ENCODE results near the gene B3GAT2. TPM values are rescaled to one million over a fixed set of nuclear protein-coding genes. Genes with fewer than 3 reads are reported as not detected.

The B3GAT2 gene
- total and polyA plus RNA-seq, 2 experiments from 2014 or later = 0.34 TPM; not detected in 1

DNA sequence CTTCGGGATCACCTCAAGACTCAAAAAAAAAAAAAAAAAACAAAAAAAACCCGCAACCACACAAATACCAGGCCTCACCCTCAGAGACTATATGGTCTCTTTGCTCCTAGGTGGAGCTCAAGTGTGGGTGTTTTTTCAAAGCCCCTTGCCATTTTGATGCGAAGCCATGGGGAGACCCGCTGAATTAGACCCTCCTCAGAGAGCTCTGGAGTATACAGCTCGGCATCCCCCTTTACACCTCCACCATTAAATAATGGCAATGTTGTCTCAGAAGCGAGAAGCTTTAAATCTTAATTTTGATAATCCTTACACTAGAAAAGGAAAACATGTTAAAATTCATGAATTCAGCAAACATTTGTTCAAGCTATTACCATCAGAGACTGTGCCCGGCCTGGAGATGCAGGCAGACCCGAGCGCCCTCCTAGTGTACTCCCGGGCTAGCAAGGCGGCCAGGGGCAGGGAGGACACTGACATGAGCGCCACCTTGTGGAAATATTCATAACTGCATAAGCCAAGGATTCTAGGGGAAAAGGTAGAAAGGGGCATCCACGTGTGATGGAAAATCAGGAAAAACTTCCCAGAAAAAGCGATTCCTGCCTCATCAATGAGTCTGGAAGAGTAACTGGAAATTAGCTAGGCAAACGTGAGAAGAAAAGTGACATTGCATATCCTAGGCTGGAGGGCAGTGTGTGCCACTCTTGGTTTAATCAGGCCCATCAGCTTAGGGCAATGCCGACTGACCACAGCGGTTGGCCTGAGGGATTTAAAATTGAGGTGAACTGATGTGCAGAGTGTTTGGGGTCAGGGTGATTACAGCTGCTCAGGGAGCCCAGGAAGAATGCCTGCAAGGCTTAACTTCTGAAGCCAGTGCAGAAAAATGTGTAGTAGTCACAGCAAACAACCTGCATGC, 72.5 kb downstream of the B3GAT2 start:
- TF ChIP-seq EZH2phosphoT487 (IDR thresholded peaks at IDR 0.05; ENCODE audit: insufficient read depth, low read depth) (no peak), EZH2 (IDR thresholded peaks at IDR 0.05; ENCODE audit: insufficient read depth, poor library complexity, severe bottlenecking) (no peak)
- peaks cover 4% of the 10 kb centered on the region; the same call in 1 of the 2 replicates for H3K27me3 ChIP-seq (replicated peaks; ENCODE audit: insufficient read depth)
- H3K4me3 ChIP-seq = no peak overlapping the region
- no peak overlapping the region for H3K4me2 ChIP-seq (ENCODE audit: unreplicated experiment)
- H3K9me3 ChIP-seq (ENCODE audit: low read depth) = no peaks in the 10 kb centered on the region
- H3K79me2 ChIP-seq (ENCODE audit: insufficient read depth) = no peaks in the 10 kb centered on the region
- WGBS, 2 experiments (ENCODE audit: low coverage in 1 of 2, low lambda C conversion rate in 2 of 2, missing lambda C conversion rate in 2 of 2) = 38% methylated on average over 17 of the region's 17 CpGs
- H3F3A ChIP-seq (ENCODE audit: insufficient read depth) = no peaks in the 10 kb centered on the region
- H4K20me1 ChIP-seq (ENCODE audit: insufficient read depth) = no peaks in the 10 kb centered on the region
- no peaks in the 10 kb centered on the region for H3K36me3 ChIP-seq (ENCODE audit: low read depth)
- H3K9ac ChIP-seq = no peak overlapping the region
- no peaks in the 10 kb centered on the region for H3K9me2 ChIP-seq (ENCODE audit: insufficient read depth)
- H3K4me1 ChIP-seq (ENCODE audit: insufficient read depth) = no peaks in the 10 kb centered on the region
- in situ Hi-C loops (cut with MboI) = no loop called here
- DNase-seq = peak; percentile 71
- no peak overlapping the region for H3K27ac ChIP-seq
- peak overlapping the region; percentile 4; the same call in 1 of the 2 replicates for H2AFZ ChIP-seq

DNA sequence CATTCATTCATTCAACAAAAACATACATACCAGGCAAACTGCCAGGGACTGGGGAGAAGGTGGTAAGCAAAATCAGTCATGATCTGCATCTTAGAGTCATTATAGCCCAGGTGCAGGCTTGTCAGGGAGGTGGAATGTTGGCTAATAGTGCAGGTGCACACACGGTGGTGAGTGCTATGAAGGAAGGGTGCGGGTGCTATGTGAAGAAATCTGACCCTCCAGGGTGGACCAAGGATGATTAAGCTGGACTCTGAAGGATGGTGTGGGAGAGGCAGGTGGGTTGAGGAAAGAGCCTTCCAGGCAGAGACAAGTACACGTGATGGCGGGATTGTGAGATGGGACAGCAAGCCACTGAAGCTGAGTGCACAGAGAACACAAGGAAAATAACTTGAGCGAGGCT, 77.4 kb downstream of the B3GAT2 start:
- H4K20me1 ChIP-seq (ENCODE audit: insufficient read depth) = no peaks in the 10 kb centered on the region
- no peaks in the 10 kb centered on the region for H3F3A ChIP-seq (ENCODE audit: insufficient read depth)
- 68 to 69% methylated on average over 5 of the region's 5 CpGs for WGBS, 2 experiments (ENCODE audit: low coverage in 1 of 2, low lambda C conversion rate in 2 of 2, missing lambda C conversion rate in 2 of 2)
- H3K36me3 ChIP-seq (ENCODE audit: low read depth) = no peaks in the 10 kb centered on the region
- H3K9me2 ChIP-seq (ENCODE audit: insufficient read depth) = no peaks in the 10 kb centered on the region
- in situ Hi-C loops (cut with MboI) = no loop called here
- H3K27me3 ChIP-seq (replicated peaks; ENCODE audit: insufficient read depth) = 0 out of 2 replicates have a peak, but pooled peaks cover 8% of the 10 kb centered on the region
- H3K4me1 ChIP-seq (ENCODE audit: insufficient read depth) = no peaks in the 10 kb centered on the region
- no peak for DNase-seq
- no peak overlapping the region for H3K4me2 ChIP-seq (ENCODE audit: unreplicated experiment)
- no peak overlapping the region for H3K9ac ChIP-seq
- no peaks in the 10 kb centered on the region for H3K79me2 ChIP-seq (ENCODE audit: insufficient read depth)
- TF ChIP-seq EZH2 (IDR thresholded peaks at IDR 0.05; ENCODE audit: insufficient read depth, poor library complexity, severe bottlenecking) = no peak
- no peak for TF ChIP-seq EZH2phosphoT487 (IDR thresholded peaks at IDR 0.05; ENCODE audit: insufficient read depth, low read depth)
- no peaks in the 10 kb centered on the region for H3K9me3 ChIP-seq (ENCODE audit: low read depth)
- H3K4me3 ChIP-seq = no peak overlapping the region
- no peak overlapping the region for H3K27ac ChIP-seq
- H2AFZ ChIP-seq = no peak overlapping the region

DNA sequence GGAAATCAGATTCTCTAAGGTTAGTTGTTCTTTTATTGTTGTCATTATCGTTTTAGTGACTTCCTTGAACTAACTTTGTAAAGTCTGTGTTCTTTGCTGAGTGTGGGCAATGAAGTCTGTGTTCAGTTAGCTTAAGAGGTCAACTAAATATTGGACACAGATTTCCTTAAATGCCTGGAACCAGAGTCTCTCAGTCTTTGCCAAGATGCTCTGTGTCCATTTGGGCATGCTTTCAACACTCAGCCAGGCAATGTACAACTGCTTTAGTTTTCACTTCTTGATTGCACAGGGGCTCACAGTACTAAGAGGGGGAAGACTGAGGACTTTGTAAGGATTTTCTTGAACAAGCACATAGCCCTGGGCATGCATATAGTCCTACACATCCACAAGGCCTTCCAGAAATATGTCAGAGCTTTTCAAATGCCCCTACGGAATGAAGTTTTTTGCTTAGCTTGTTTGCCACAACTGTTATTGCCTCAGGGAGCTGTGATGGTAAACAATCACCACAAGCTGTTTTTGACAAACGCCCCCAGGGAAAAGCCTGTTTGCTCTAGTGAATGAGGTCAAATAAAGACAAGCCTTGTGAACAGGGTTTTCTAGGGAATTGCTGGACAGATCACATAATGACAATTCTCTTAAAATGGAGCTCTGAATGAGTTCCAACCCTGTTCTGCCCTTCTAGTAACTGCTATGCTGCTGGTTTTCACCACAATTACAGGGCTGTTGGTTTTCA, 82.5 kb downstream of the B3GAT2 start:
- TF ChIP-seq EZH2 (IDR thresholded peaks at IDR 0.05; ENCODE audit: insufficient read depth, poor library complexity, severe bottlenecking) = no peak
- no peak for TF ChIP-seq EZH2phosphoT487 (IDR thresholded peaks at IDR 0.05; ENCODE audit: insufficient read depth, low read depth)
- no peak overlapping the region for H3K4me2 ChIP-seq (ENCODE audit: unreplicated experiment)
- H3K9me2 ChIP-seq (ENCODE audit: insufficient read depth) = no peaks in the 10 kb centered on the region
- H3K9me3 ChIP-seq (ENCODE audit: low read depth) = peaks cover 8% of the 10 kb centered on the region
- DNase-seq = no peak
- no peaks in the 10 kb centered on the region for H3K36me3 ChIP-seq (ENCODE audit: low read depth)
- no peaks in the 10 kb centered on the region for H3K79me2 ChIP-seq (ENCODE audit: insufficient read depth)
- 0 out of 2 replicates have a peak, but pooled peaks cover 8% of the 10 kb centered on the region for H3K27me3 ChIP-seq (replicated peaks; ENCODE audit: insufficient read depth)
- 13 to 16% methylated on average over 3 of the region's 3 CpGs for WGBS, 2 experiments (ENCODE audit: low coverage in 1 of 2, low lambda C conversion rate in 2 of 2, missing lambda C conversion rate in 2 of 2)
- no peaks in the 10 kb centered on the region for H3F3A ChIP-seq (ENCODE audit: insufficient read depth)
- H4K20me1 ChIP-seq (ENCODE audit: insufficient read depth) = no peaks in the 10 kb centered on the region
- H3K27ac ChIP-seq = no peak overlapping the region
- H2AFZ ChIP-seq = no peak overlapping the region
- in situ Hi-C loops (cut with MboI) = no loop called here
- no peaks in the 10 kb centered on the region for H3K4me1 ChIP-seq (ENCODE audit: insufficient read depth)
- no peak overlapping the region for H3K4me3 ChIP-seq
- H3K9ac ChIP-seq = no peak overlapping the region

DNA sequence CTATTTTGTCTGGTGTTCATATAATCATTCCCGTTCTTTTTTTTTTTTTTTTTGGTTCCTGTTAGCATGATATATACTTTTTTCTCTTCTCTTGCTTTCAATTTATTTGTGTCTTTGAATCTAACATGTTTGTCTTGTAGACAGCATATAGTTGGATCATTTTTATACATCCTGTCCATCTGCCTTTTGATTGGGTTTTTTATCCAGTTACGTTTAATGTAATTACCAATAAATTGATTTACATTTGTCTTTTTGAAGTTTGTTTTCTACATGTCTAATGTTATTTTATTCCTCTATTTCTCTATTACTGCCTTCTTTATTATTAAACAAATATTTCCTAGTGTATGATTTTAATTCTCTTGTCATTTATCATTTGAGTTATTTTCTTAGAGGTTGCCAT, 84.4 kb downstream of the B3GAT2 start:
- no peak for DNase-seq
- in situ Hi-C loops (cut with MboI) = no loop called here
- peaks cover 8% of the 10 kb centered on the region for H3K9me3 ChIP-seq (ENCODE audit: low read depth)
- H3K79me2 ChIP-seq (ENCODE audit: insufficient read depth) = no peaks in the 10 kb centered on the region
- no peak for TF ChIP-seq EZH2 (IDR thresholded peaks at IDR 0.05; ENCODE audit: insufficient read depth, poor library complexity, severe bottlenecking)
- TF ChIP-seq EZH2phosphoT487 (IDR thresholded peaks at IDR 0.05; ENCODE audit: insufficient read depth, low read depth) = no peak
- 76 to 82% methylated on average over 2 of the region's 2 CpGs for WGBS, 2 experiments (ENCODE audit: low coverage in 1 of 2, low lambda C conversion rate in 2 of 2, missing lambda C conversion rate in 2 of 2)
- no peaks in the 10 kb centered on the region for H3K36me3 ChIP-seq (ENCODE audit: low read depth)
- no peaks in the 10 kb centered on the region for H3K9me2 ChIP-seq (ENCODE audit: insufficient read depth)
- no peaks in the 10 kb centered on the region for H3F3A ChIP-seq (ENCODE audit: insufficient read depth)
- no peaks in the 10 kb centered on the region for H3K4me1 ChIP-seq (ENCODE audit: insufficient read depth)
- no peak overlapping the region for H3K9ac ChIP-seq
- H3K27ac ChIP-seq = no peak overlapping the region
- H3K4me2 ChIP-seq (ENCODE audit: unreplicated experiment) = no peak overlapping the region
- H2AFZ ChIP-seq = no peak overlapping the region
- H3K4me3 ChIP-seq = no peak overlapping the region
- 0 out of 2 replicates have a peak, but pooled peaks cover 8% of the 10 kb centered on the region for H3K27me3 ChIP-seq (replicated peaks; ENCODE audit: insufficient read depth)
- H4K20me1 ChIP-seq (ENCODE audit: insufficient read depth) = no peaks in the 10 kb centered on the region

All from GM23248 (cell line).